OCI-LY3 (cell line): ENCODE results near the gene SLC4A8.

Experiments used
- CTCF ChIP-seq: fragments of 200-600, 300-600 bp; sonication (generic); IDR thresholded peaks from 2 replicates; pipeline ENCODE4 v1.5.1; 2014; ENCODE audit warnings: antibody characterized with exemption, low read length, low read depth
- EZH2phosphoT487 ChIP-seq: fragments of 200-600 bp; shearing (Covaris generic); IDR thresholded peaks from 2 replicates; pipeline ENCODE4 v1.6.1; 2018; ENCODE audit warnings: antibody characterized with exemption, mixed run types, low read depth

- TF ChIP-seq CTCF, result no peak
- no peak for TF ChIP-seq EZH2phosphoT487
These were observed 87.1 kb downstream of the SLC4A8 start for GRCh38 chr12:51511546-51512260.
